WTC11 (cell line): ENCODE measurements around the gene CAV3. TPM values are rescaled to one million over a fixed set of nuclear protein-coding genes. Genes with fewer than 3 reads are reported as not detected.

ENCODE experiments used
- ATAC-seq: fragments of 200-7000 bp; cut with Tn5 transposase; 2 replicates; pipeline ENCODE4 v1.10.0; 2021; ENCODE audit warnings: mild to moderate bottlenecking, moderate library complexity
- CTCF ChIA-PET: fragments of 300-600 bp; sonication (Branson Sonifier 250); formaldehyde crosslinking; loops from one replicate; lab custom pipeline; 2021; ENCODE audit warnings: antibody characterized with exemption; lab: Charles Lee
- POLR2A ChIA-PET: fragments of 350-600 bp; sonication (Branson Sonifier 250); formaldehyde crosslinking; loops from one replicate; lab custom pipeline; 2021; ENCODE audit warnings: antibody characterized with exemption; lab: Charles Lee
- DNase-seq: peaks from one replicate; pipeline ENCODE4 v3.0.0; 2021; ENCODE audit warnings: low spot score
- H3K27ac Mint-ChIP-seq: 2 replicates; pipeline ENCODE4 v1.8.0; 2021; ENCODE audit warnings: mixed read lengths
- H3K27me3 Mint-ChIP-seq: 2 replicates; pipeline ENCODE4 v1.8.0; 2021; ENCODE audit warnings: low read depth, mild to moderate bottlenecking, moderate library complexity, mixed read lengths
- H3K36me3 Mint-ChIP-seq: 2 replicates; pipeline ENCODE4 v1.8.0; 2021; ENCODE audit warnings: mixed read lengths
- H3K4me1 Mint-ChIP-seq: 2 replicates; pipeline ENCODE4 v1.8.0; 2022; ENCODE audit warnings: mixed read lengths
- H3K4me3 Mint-ChIP-seq: 2 replicates; pipeline ENCODE4 v1.8.0; 2021; ENCODE audit warnings: mild to moderate bottlenecking, moderate library complexity, mixed read lengths
- H3K9me3 Mint-ChIP-seq: 2 replicates; pipeline ENCODE4 v1.8.0; 2021; ENCODE audit warnings: mixed read lengths
- ATF1 ChIP-seq: sonication (generic); formaldehyde crosslinking; IDR thresholded peaks from 2 replicates; pipeline ENCODE4 v1.8.1; 2023; ENCODE audit warnings: mild to moderate bottlenecking, moderate library complexity, missing genetic modification reagents
- CREB1 ChIP-seq: sonication (generic); formaldehyde crosslinking; IDR thresholded peaks from 2 replicates; pipeline ENCODE4 v1.8.0; 2023; ENCODE audit warnings: mild to moderate bottlenecking, missing genetic modification reagents
- ESRRA ChIP-seq: sonication (generic); formaldehyde crosslinking; IDR thresholded peaks from 2 replicates; pipeline ENCODE4 v1.8.1; 2022; ENCODE audit warnings: mild to moderate bottlenecking, missing genetic modification reagents, borderline replicate concordance
- FOXK1 ChIP-seq: sonication (generic); formaldehyde crosslinking; IDR thresholded peaks from 2 replicates; pipeline ENCODE4 v1.8.0; 2022; ENCODE audit warnings: mild to moderate bottlenecking, moderate library complexity, missing genetic modification reagents
- JUN ChIP-seq: sonication (generic); formaldehyde crosslinking; IDR thresholded peaks from 2 replicates; pipeline ENCODE4 v1.8.0; 2023; ENCODE audit warnings: mild to moderate bottlenecking, missing genetic modification reagents
- NFATC4 ChIP-seq: fragments of 250-450 bp; sonication (Bioruptor Pico); IDR thresholded peaks from 2 replicates; pipeline ENCODE4 v1.9.0; 2021; ENCODE audit warnings: mild to moderate bottlenecking
- NFE2L1 ChIP-seq: sonication (generic); formaldehyde crosslinking; IDR thresholded peaks from 2 replicates; pipeline ENCODE4 v1.8.1; 2023; ENCODE audit warnings: missing genetic modification reagents
- PRRX2 ChIP-seq: fragments of 250-450 bp; sonication (Bioruptor Pico); IDR thresholded peaks from 2 replicates; pipeline ENCODE4 v1.8.0; 2021; ENCODE audit warnings: mild to moderate bottlenecking
- RORB ChIP-seq: fragments of 250-450 bp; sonication (Bioruptor Pico); IDR thresholded peaks from 2 replicates; pipeline ENCODE4 v1.9.0; 2021; ENCODE audit warnings: mild to moderate bottlenecking
- TCF7 ChIP-seq: sonication (generic); formaldehyde crosslinking; IDR thresholded peaks from 2 replicates; pipeline ENCODE4 v1.8.0; 2022; ENCODE audit warnings: mild to moderate bottlenecking, low read depth, missing genetic modification reagents, moderate library complexity
- ZBTB21 ChIP-seq: sonication (generic); formaldehyde crosslinking; IDR thresholded peaks from 2 replicates; pipeline ENCODE4 v1.8.1; 2023; ENCODE audit warnings: mild to moderate bottlenecking, missing genetic modification reagents, borderline replicate concordance
- ZNF121 ChIP-seq: sonication (generic); formaldehyde crosslinking; IDR thresholded peaks from 2 replicates; pipeline ENCODE4 v1.8.0; 2023; ENCODE audit warnings: missing genetic modification reagents
- ZNF232 ChIP-seq: sonication (generic); formaldehyde crosslinking; IDR thresholded peaks from 2 replicates; pipeline ENCODE4 v1.8.0; 2022; ENCODE audit warnings: mild to moderate bottlenecking, missing genetic modification reagents
- ZNF423 ChIP-seq: fragments of 250-450 bp; sonication (Bioruptor Pico); IDR thresholded peaks from 2 replicates; pipeline ENCODE4 v2.1.2; 2022; ENCODE audit warnings: mild to moderate bottlenecking, moderate library complexity
- total RNA-seq: library from RNA; stranded (reverse); gene quantifications from 3 replicates; pipeline ENCODE4 v1.2.3, GENCODE V29; 2021
- TF ChIP-seq, protein P1 (sequence below): sonication (generic); formaldehyde crosslinking; IDR thresholded peaks from 2 replicates; pipeline ENCODE4 v1.8.0; 2022; ENCODE audit warnings: mild to moderate bottlenecking, missing genetic modification reagents
- TF ChIP-seq, protein P2 (sequence below): fragments of 250-450 bp; sonication (Bioruptor Pico); conservative IDR thresholded peaks from 2 replicates; pipeline ENCODE4 v1.9.0; 2021; ENCODE audit warnings: mild to moderate bottlenecking
- TF ChIP-seq, protein P3 (sequence below): sonication (generic); formaldehyde crosslinking; IDR thresholded peaks from 2 replicates; pipeline ENCODE4 v1.8.1; 2023; ENCODE audit warnings: mild to moderate bottlenecking, missing genetic modification reagents, moderate library complexity
- TF ChIP-seq, protein P4 (sequence below): sonication (generic); formaldehyde crosslinking; IDR thresholded peaks from 2 replicates; pipeline ENCODE4 v1.8.0; 2022; ENCODE audit warnings: mild to moderate bottlenecking, missing genetic modification reagents
- TF ChIP-seq, protein P5 (sequence below): sonication (generic); formaldehyde crosslinking; IDR thresholded peaks from 2 replicates; pipeline ENCODE4 v1.8.1; 2023; ENCODE audit warnings: mild to moderate bottlenecking, moderate library complexity, missing genetic modification reagents
- TF ChIP-seq, protein P6 (sequence below): sonication (generic); formaldehyde crosslinking; IDR thresholded peaks from 2 replicates; pipeline ENCODE4 v1.8.1; 2022; ENCODE audit warnings: mild to moderate bottlenecking, moderate library complexity, missing genetic modification reagents
- TF ChIP-seq, protein P7 (sequence below): sonication (generic); formaldehyde crosslinking; IDR thresholded peaks from 2 replicates; pipeline ENCODE4 v1.8.0; 2022; ENCODE audit warnings: mild to moderate bottlenecking, missing genetic modification reagents
- TF ChIP-seq, protein P8 (sequence below): sonication (generic); formaldehyde crosslinking; IDR thresholded peaks from 2 replicates; pipeline ENCODE4 v1.8.0; 2022; ENCODE audit warnings: mild to moderate bottlenecking, missing genetic modification reagents

CAV3 gene
- total RNA-seq, 1 experiment from 2014 or later = not detected

DNA sequence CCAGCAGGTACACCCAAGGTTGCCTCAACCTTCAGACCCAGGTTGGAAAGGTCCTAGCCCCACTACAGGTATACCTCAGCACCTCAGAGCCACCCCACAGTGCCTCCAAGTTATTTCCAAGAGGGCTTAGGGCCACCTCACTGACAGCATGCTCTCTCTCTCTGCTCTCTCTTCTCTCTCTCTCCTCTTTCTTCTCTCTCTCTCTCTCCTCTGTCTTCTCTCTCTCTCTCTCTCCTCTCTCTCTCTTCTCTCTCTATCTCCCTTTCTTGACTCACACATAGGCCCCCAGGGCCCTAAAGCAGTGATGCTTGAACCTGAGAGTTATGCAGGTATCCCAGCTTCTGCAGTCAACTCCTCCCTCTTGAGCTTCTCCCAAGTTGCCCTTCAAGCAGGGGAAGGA lies 4.2 kb downstream of the CAV3 start (continued):
- TF ChIP-seq, protein P1, sequence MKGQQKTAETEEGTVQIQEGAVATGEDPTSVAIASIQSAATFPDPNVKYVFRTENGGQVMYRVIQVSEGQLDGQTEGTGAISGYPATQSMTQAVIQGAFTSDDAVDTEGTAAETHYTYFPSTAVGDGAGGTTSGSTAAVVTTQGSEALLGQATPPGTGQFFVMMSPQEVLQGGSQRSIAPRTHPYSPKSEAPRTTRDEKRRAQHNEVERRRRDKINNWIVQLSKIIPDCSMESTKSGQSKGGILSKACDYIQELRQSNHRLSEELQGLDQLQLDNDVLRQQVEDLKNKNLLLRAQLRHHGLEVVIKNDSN (CRISPR knock-in tag) = no peak
- TF ChIP-seq, protein P2, sequence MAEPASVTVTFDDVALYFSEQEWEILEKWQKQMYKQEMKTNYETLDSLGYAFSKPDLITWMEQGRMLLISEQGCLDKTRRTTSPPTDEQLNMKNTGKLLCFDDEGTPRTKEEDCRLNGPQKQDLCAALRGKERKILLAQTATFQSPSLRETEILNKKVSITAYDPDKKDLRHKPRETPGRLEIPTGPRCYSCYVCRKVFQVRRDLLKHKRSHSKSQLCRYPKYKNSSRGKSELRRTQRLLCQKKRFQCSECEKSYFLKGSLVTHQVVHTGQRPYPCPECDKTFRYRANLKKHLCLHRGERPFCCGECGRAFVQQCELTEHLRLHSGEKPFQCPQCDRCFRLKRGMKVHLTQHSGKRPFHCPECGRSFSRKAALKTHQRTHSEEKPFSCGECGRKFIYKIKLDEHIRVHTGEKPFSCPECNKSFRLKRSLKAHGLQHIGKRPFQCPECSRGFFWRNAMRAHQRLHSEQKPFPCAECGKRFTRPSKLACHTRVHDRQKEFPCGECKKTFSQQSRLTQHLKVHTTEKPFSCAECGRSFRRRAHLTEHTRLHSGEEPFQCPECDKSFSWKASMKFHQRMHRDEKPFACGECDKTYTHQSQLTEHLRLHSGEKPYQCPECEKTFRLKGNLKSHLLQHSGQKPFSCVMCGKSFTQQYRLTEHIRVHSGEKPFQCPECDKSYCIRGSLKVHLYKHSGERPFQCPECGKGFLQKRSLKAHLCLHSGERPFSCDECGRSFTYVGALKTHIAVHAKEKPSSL (CRISPR knock-in tag) = no peak
- TF ChIP-seq ZNF423 (CRISPR knock-in tag) (no peak), ZBTB21 (CRISPR knock-in tag) (no peak), TCF7 (CRISPR knock-in tag) (no peak), ATF1 (CRISPR knock-in tag) (no peak), PRRX2 (CRISPR knock-in tag) (no peak), JUN (CRISPR knock-in tag) (no peak)
- TF ChIP-seq, protein P3, sequence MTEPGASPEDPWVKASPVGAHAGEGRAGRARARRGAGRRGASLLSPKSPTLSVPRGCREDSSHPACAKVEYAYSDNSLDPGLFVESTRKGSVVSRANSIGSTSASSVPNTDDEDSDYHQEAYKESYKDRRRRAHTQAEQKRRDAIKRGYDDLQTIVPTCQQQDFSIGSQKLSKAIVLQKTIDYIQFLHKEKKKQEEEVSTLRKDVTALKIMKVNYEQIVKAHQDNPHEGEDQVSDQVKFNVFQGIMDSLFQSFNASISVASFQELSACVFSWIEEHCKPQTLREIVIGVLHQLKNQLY (CRISPR knock-in tag) = no peak
- TF ChIP-seq, protein P4, sequence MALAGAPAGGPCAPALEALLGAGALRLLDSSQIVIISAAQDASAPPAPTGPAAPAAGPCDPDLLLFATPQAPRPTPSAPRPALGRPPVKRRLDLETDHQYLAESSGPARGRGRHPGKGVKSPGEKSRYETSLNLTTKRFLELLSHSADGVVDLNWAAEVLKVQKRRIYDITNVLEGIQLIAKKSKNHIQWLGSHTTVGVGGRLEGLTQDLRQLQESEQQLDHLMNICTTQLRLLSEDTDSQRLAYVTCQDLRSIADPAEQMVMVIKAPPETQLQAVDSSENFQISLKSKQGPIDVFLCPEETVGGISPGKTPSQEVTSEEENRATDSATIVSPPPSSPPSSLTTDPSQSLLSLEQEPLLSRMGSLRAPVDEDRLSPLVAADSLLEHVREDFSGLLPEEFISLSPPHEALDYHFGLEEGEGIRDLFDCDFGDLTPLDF = no peak
- TF ChIP-seq, protein P5, sequence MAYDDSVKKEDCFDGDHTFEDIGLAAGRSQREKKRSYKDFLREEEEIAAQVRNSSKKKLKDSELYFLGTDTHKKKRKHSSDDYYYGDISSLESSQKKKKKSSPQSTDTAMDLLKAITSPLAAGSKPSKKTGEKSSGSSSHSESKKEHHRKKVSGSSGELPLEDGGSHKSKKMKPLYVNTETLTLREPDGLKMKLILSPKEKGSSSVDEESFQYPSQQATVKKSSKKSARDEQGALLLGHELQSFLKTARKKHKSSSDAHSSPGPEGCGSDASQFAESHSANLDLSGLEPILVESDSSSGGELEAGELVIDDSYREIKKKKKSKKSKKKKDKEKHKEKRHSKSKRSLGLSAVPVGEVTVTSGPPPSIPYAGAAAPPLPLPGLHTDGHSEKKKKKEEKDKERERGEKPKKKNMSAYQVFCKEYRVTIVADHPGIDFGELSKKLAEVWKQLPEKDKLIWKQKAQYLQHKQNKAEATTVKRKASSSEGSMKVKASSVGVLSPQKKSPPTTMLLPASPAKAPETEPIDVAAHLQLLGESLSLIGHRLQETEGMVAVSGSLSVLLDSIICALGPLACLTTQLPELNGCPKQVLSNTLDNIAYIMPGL = no peak

DNA sequence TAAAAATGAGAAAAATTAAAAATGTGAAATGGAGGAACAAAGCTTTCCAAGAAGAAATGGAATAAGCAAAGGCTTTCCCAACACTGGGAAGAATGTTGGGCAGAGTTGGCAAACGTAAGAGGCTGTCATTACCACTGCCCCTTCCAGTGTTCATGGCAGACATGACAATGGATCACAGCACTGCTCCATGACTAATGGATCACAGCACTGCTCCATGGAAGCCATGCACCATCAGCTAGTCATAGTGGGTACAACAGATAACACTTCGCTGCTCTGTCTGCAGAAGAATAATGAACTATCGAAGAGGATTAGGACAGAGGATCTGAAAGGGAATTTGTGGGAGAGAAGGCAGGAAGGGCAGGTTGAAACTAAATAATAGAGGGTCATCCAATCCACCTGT lies 5.0 kb downstream of the CAV3 start:
- CTCF ChIA-PET = interaction anchor here (1.7 to 5.3 kb wide), 2 partner anchors 25 to 31 kb away, joined by 4 to 40 read pairs; partner anchors contain the start of gene OXTR

More for the DNA sequence above, 5.0 kb downstream of the CAV3 start:
- peaks cover 29% of the 10 kb centered on the region for H3K4me1 Mint-ChIP-seq
- H3K4me3 Mint-ChIP-seq = no peak overlapping the region
- no peaks in the 10 kb centered on the region for H3K36me3 Mint-ChIP-seq
- no peak for DNase-seq
- peaks cover 19% of the 10 kb centered on the region for H3K27me3 Mint-ChIP-seq
- no peak overlapping the region for H3K27ac Mint-ChIP-seq
- ATAC-seq = no peak
- POLR2A ChIA-PET = no interaction called here
- TF ChIP-seq, protein P6, sequence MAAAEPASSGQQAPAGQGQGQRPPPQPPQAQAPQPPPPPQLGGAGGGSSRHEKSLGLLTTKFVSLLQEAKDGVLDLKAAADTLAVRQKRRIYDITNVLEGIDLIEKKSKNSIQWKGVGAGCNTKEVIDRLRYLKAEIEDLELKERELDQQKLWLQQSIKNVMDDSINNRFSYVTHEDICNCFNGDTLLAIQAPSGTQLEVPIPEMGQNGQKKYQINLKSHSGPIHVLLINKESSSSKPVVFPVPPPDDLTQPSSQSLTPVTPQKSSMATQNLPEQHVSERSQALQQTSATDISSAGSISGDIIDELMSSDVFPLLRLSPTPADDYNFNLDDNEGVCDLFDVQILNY = no peak
- TF ChIP-seq RORB (CRISPR knock-in tag) = no peak
- no peak for TF ChIP-seq ZNF423 (CRISPR knock-in tag)
- no peak for TF ChIP-seq NFATC4 (CRISPR knock-in tag)
- TF ChIP-seq ZNF232 (CRISPR knock-in tag) = no peak
- no peak for TF ChIP-seq TCF7 (CRISPR knock-in tag)
- no peak for TF ChIP-seq FOXK1 (CRISPR knock-in tag)
- TF ChIP-seq, protein P7, sequence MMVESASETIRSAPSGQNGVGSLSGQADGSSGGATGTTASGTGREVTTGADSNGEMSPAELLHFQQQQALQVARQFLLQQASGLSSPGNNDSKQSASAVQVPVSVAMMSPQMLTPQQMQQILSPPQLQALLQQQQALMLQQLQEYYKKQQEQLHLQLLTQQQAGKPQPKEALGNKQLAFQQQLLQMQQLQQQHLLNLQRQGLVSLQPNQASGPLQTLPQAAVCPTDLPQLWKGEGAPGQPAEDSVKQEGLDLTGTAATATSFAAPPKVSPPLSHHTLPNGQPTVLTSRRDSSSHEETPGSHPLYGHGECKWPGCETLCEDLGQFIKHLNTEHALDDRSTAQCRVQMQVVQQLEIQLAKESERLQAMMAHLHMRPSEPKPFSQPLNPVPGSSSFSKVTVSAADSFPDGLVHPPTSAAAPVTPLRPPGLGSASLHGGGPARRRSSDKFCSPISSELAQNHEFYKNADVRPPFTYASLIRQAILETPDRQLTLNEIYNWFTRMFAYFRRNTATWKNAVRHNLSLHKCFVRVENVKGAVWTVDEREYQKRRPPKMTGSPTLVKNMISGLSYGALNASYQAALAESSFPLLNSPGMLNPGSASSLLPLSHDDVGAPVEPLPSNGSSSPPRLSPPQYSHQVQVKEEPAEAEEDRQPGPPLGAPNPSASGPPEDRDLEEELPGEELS (CRISPR knock-in tag) = no peak
- TF ChIP-seq, protein P8, sequence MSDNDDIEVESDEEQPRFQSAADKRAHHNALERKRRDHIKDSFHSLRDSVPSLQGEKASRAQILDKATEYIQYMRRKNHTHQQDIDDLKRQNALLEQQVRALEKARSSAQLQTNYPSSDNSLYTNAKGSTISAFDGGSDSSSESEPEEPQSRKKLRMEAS = no peak
- TF ChIP-seq NFE2L1 (CRISPR knock-in tag) = no peak
- TF ChIP-seq ZNF121 (CRISPR knock-in tag) = no peak
- no peak for TF ChIP-seq CREB1 (CRISPR knock-in tag)
- no peak for TF ChIP-seq ESRRA (CRISPR knock-in tag)
- TF ChIP-seq, protein P4 = no peak
- H3K9me3 Mint-ChIP-seq = no peaks in the 10 kb centered on the region
